ENCODE measurements around the gene NLRX1. TPM values are rescaled to one million over a fixed set of nuclear protein-coding genes. Genes with fewer than 3 reads are reported as not detected.

Gene NLRX1
- total and polyA plus RNA-seq, 2 experiments from 2014 or later = 13.4 to 28.0 TPM

- H3K9me3 ChIP-seq (ENCODE audit: low read depth) = no peaks in the 10 kb centered on the region
- no peaks in the 10 kb centered on the region for H3K9me2 ChIP-seq (ENCODE audit: insufficient read depth)
- 30 to 32% methylated on average over 8 of the region's 8 CpGs for WGBS, 2 experiments (ENCODE audit: low coverage in 1 of 2, low lambda C conversion rate in 2 of 2, missing lambda C conversion rate in 2 of 2)
- no peak overlapping the region for H3K4me2 ChIP-seq (ENCODE audit: unreplicated experiment)
- H3K79me2 ChIP-seq (ENCODE audit: insufficient read depth) = no peaks in the 10 kb centered on the region
- no peaks in the 10 kb centered on the region for H3K36me3 ChIP-seq (ENCODE audit: low read depth)
- in situ Hi-C loops (cut with MboI) = no loop called here
- no peaks in the 10 kb centered on the region for H4K20me1 ChIP-seq (ENCODE audit: insufficient read depth)
- no peak overlapping the region for H3K9ac ChIP-seq
- no peaks in the 10 kb centered on the region for H3F3A ChIP-seq (ENCODE audit: insufficient read depth)
- peaks cover 25% of the 10 kb centered on the region; the same call in 1 of the 2 replicates for H3K27me3 ChIP-seq (replicated peaks; ENCODE audit: insufficient read depth)
- no peak overlapping the region for H3K4me3 ChIP-seq
- H3K27ac ChIP-seq = no peak overlapping the region
- no peak overlapping the region for H2AFZ ChIP-seq
- H3K4me1 ChIP-seq (ENCODE audit: insufficient read depth) = no peaks in the 10 kb centered on the region
- peak; percentile 35 for DNase-seq
- TF ChIP-seq EZH2phosphoT487 (IDR thresholded peaks at IDR 0.05; ENCODE audit: insufficient read depth, low read depth) = no peak
- TF ChIP-seq EZH2 (IDR thresholded peaks at IDR 0.05; ENCODE audit: insufficient read depth, poor library complexity, severe bottlenecking) = no peak
Observed at GRCh38 chr11:119155733-119156492, 12.6 kb upstream of the NLRX1 start.

GRCh38 chr11:119156496-119156895 lies 12.0 kb upstream of the NLRX1 start:
- in situ Hi-C loops (cut with MboI) = no loop called here
- Histone ChIP-seq H3K27me3 (replicated peaks; ENCODE audit: insufficient read depth) (peaks cover 21% of the 10 kb centered on the region; the same call in 1 of the 2 replicates), H3K9me2 (ENCODE audit: insufficient read depth) (no peaks in the 10 kb centered on the region), H3K9me3 (ENCODE audit: low read depth) (no peaks in the 10 kb centered on the region), H3F3A (ENCODE audit: insufficient read depth) (no peaks in the 10 kb centered on the region), H3K27ac (no peak overlapping the region), H2AFZ (no peak overlapping the region), H3K4me2 (ENCODE audit: unreplicated experiment) (no peak overlapping the region), H3K36me3 (ENCODE audit: low read depth) (no peaks in the 10 kb centered on the region), H3K9ac (no peak overlapping the region), H4K20me1 (ENCODE audit: insufficient read depth) (no peaks in the 10 kb centered on the region), H3K4me1 (ENCODE audit: insufficient read depth) (no peaks in the 10 kb centered on the region), H3K4me3 (no peak overlapping the region), H3K79me2 (ENCODE audit: insufficient read depth) (no peaks in the 10 kb centered on the region)
- 67 to 75% methylated on average over 10 of the region's 10 CpGs for WGBS, 2 experiments (ENCODE audit: low coverage in 1 of 2, low lambda C conversion rate in 2 of 2, missing lambda C conversion rate in 2 of 2)
- TF ChIP-seq EZH2 (IDR thresholded peaks at IDR 0.05; ENCODE audit: insufficient read depth, poor library complexity, severe bottlenecking) (no peak), EZH2phosphoT487 (IDR thresholded peaks at IDR 0.05; ENCODE audit: insufficient read depth, low read depth) (no peak)
- DNase-seq = no peak

- 35 to 36% methylated on average over 3 of the region's 3 CpGs for WGBS, 2 experiments (ENCODE audit: low coverage in 1 of 2, low lambda C conversion rate in 2 of 2, missing lambda C conversion rate in 2 of 2)
- H3K36me3 ChIP-seq (ENCODE audit: low read depth) = no peaks in the 10 kb centered on the region
- no peak overlapping the region for H2AFZ ChIP-seq
- no peak for DNase-seq
- H3K9ac ChIP-seq = no peak overlapping the region
- no peaks in the 10 kb centered on the region for H3K79me2 ChIP-seq (ENCODE audit: insufficient read depth)
- H3K27me3 ChIP-seq (replicated peaks; ENCODE audit: insufficient read depth) = peaks cover 19% of the 10 kb centered on the region; the same call in 1 of the 2 replicates
- H3K27ac ChIP-seq = no peak overlapping the region
- no peak overlapping the region for H3K4me3 ChIP-seq
- H3K4me1 ChIP-seq (ENCODE audit: insufficient read depth) = no peaks in the 10 kb centered on the region
- no peak overlapping the region for H3K4me2 ChIP-seq (ENCODE audit: unreplicated experiment)
- no peaks in the 10 kb centered on the region for H3K9me3 ChIP-seq (ENCODE audit: low read depth)
- no peak for TF ChIP-seq EZH2 (IDR thresholded peaks at IDR 0.05; ENCODE audit: insufficient read depth, poor library complexity, severe bottlenecking)
- no peak for TF ChIP-seq EZH2phosphoT487 (IDR thresholded peaks at IDR 0.05; ENCODE audit: insufficient read depth, low read depth)
- no peaks in the 10 kb centered on the region for H3F3A ChIP-seq (ENCODE audit: insufficient read depth)
- no peaks in the 10 kb centered on the region for H4K20me1 ChIP-seq (ENCODE audit: insufficient read depth)
- in situ Hi-C loops (cut with MboI) = no loop called here
- no peaks in the 10 kb centered on the region for H3K9me2 ChIP-seq (ENCODE audit: insufficient read depth)
Observed at GRCh38 chr11:119157063-119157462, 11.5 kb upstream of the NLRX1 start.

GRCh38 chr11:119158467-119158866 lies 10.1 kb upstream of the NLRX1 start:
- Histone ChIP-seq H2AFZ (no peak overlapping the region), H3K4me3 (no peak overlapping the region), H3K4me1 (ENCODE audit: insufficient read depth) (no peaks in the 10 kb centered on the region), H3K36me3 (ENCODE audit: low read depth) (no peaks in the 10 kb centered on the region), H3K27me3 (replicated peaks; ENCODE audit: insufficient read depth) (peaks cover 6% of the 10 kb centered on the region; the same call in 1 of the 2 replicates), H3K9me2 (ENCODE audit: insufficient read depth) (no peaks in the 10 kb centered on the region), H4K20me1 (ENCODE audit: insufficient read depth) (no peaks in the 10 kb centered on the region), H3K27ac (no peak overlapping the region), H3K9ac (no peak overlapping the region), H3F3A (ENCODE audit: insufficient read depth) (no peaks in the 10 kb centered on the region), H3K9me3 (ENCODE audit: low read depth) (no peaks in the 10 kb centered on the region), H3K4me2 (ENCODE audit: unreplicated experiment) (no peak overlapping the region), H3K79me2 (ENCODE audit: insufficient read depth) (no peaks in the 10 kb centered on the region)
- in situ Hi-C loops (cut with MboI) = no loop called here
- 75 to 81% methylated on average over 12 to 13 of the region's 13 CpGs for WGBS, 2 experiments (ENCODE audit: low coverage in 1 of 2, low lambda C conversion rate in 2 of 2, missing lambda C conversion rate in 2 of 2)
- TF ChIP-seq EZH2 (IDR thresholded peaks at IDR 0.05; ENCODE audit: insufficient read depth, poor library complexity, severe bottlenecking) = no peak
- TF ChIP-seq EZH2phosphoT487 (IDR thresholded peaks at IDR 0.05; ENCODE audit: insufficient read depth, low read depth) = no peak
- no peak for DNase-seq
